GM12878 (cell line): ENCODE data around the gene CENPA. TPM values are rescaled to one million over a fixed set of nuclear protein-coding genes. Genes with fewer than 3 reads are reported as not detected.

Experiments
- ATAC-seq: fragments of 200-7000 bp; cut with Tn5 transposase; 3 replicates; pipeline ENCODE4 v1.9.1; 2020; ENCODE audit warnings: mild to moderate bottlenecking, moderate library complexity
- BruUV-seq: library from RNA; stranded (reverse); fragments of 400-500 nt; replicated peaks from 2 replicates; lab custom pipeline; 2021; lab: Mats Ljungman, UMichigan
- CTCF ChIA-PET: fragments of 300-600 bp; sonication (Branson Sonifier 250); formaldehyde crosslinking; extraction: SDS; loops from one replicate; lab custom pipeline; 2021; ENCODE audit warnings: inconsistent platforms; lab: Yijun Ruan, JAX
- POLR2A ChIA-PET: fragments of 350-600 bp; formaldehyde crosslinking; extraction: SDS; loops from one replicate; lab custom pipeline; 2021; ENCODE audit warnings: inconsistent platforms; lab: Charles Lee
- RAD21 ChIA-PET: fragments of 300-600 bp; sonication (Branson Sonifier 250); formaldehyde crosslinking; loops from one replicate; lab custom pipeline; 2023; ENCODE audit warnings: antibody characterized with exemption; ENCODE audit not compliant: unreplicated experiment; lab: Charles Lee
- SMC1A ChIA-PET: fragments of 300-600 bp; sonication (Branson Sonifier 250); formaldehyde crosslinking; loops from one replicate; lab custom pipeline; 2023; ENCODE audit not compliant: unreplicated experiment, uncharacterized antibody; lab: Charles Lee
- DNase-seq: peaks from one replicate; pipeline ENCODE4 v3.0.0-alpha.2; 2011; ENCODE audit warnings: low read depth, low spot score
- FAIRE-seq: peaks from 3 replicates; lab custom pipeline; 2011; peaks lifted over from hg19 to GRCh38; lab: Jason Lieb, UNC
- H2AFZ ChIP-seq: 2 replicates; pipeline ENCODE4 v1.6.0; 2011; ENCODE audit warnings: low read depth, low read length, control low read depth; ENCODE audit not compliant: control insufficient read depth
- H3K27ac ChIP-seq: 2 replicates; pipeline ENCODE4 v1.5.1; 2011; ENCODE audit warnings: control low read depth; ENCODE audit not compliant: control insufficient read depth, insufficient read depth
- H3K27me3 ChIP-seq, 2 experiments: replicated peaks in 1 of 2; 2 replicates each; pipeline versions ENCODE4 v1.6.0 to v1.6.1; 2011; ENCODE audit warnings: low read length in 1 of 2; ENCODE audit not compliant: control insufficient read depth in 2 of 2, insufficient read depth in 2 of 2
- H3K36me3 ChIP-seq, 2 experiments: 2 replicates each; pipeline ENCODE4 v1.5.1; 2011; ENCODE audit warnings: low read length in 1 of 2; ENCODE audit not compliant: control insufficient read depth in 2 of 2, insufficient read depth in 2 of 2
- H3K4me1 ChIP-seq: 2 replicates; pipeline ENCODE4 v1.6.1; 2011; ENCODE audit warnings: mild to moderate bottlenecking, low read length, moderate library complexity, mixed read lengths; ENCODE audit not compliant: control insufficient read depth, insufficient read depth
- H3K4me2 ChIP-seq: 2 replicates; pipeline ENCODE4 v1.6.0; 2011; ENCODE audit warnings: control low read depth; ENCODE audit not compliant: control insufficient read depth, insufficient read depth
- H3K4me3 ChIP-seq: fragments of 200-600 bp; sonication (generic); 2 replicates; pipeline ENCODE4 v1.5.1; 2016
- H3K79me2 ChIP-seq: 2 replicates; pipeline ENCODE4 v1.6.0; 2011; ENCODE audit warnings: low read length; ENCODE audit not compliant: control insufficient read depth, insufficient read depth
- H3K9ac ChIP-seq: 2 replicates; pipeline ENCODE4 v1.8.0; 2011; ENCODE audit warnings: low read length, control low read depth, mixed read lengths; ENCODE audit not compliant: control insufficient read depth, insufficient read depth
- H3K9me3 ChIP-seq: replicated peaks from 3 replicates; pipeline ENCODE4 v1.5.1; 2011; ENCODE audit warnings: mild to moderate bottlenecking, low read length; ENCODE audit not compliant: control insufficient read depth, insufficient read depth
- H4K20me1 ChIP-seq: 2 replicates; pipeline ENCODE4 v1.6.0; 2011; ENCODE audit not compliant: control insufficient read depth, insufficient read depth
- ESRRA ChIP-seq: IDR thresholded peaks from 2 replicates; pipeline ENCODE4 v1.6.1; 2012; ENCODE audit warnings: mild to moderate bottlenecking, low read length, improper control_type of control experiment
- ETV6 ChIP-seq, 2 experiments: fragments of 450-650 bp in 1 of 2; IDR thresholded peaks in 1 of 2; conservative IDR thresholded peaks in 1 of 2; 2 replicates each; pipeline ENCODE4 v1.6.1; 2014; ENCODE audit warnings: antibody characterized with exemption in 1 of 2, borderline replicate concordance in 1 of 2, low read depth in 1 of 2, mild to moderate bottlenecking in 1 of 2, moderate library complexity in 1 of 2
- MTA2 ChIP-seq: fragments of 450-650 bp; IDR thresholded peaks from 2 replicates; pipeline ENCODE4 v1.6.1; 2016; ENCODE audit warnings: low read depth, mild to moderate bottlenecking, moderate library complexity
- MTA3 ChIP-seq: IDR thresholded peaks from 2 replicates; pipeline ENCODE4 v1.6.1; 2012; ENCODE audit warnings: low read length, inconsistent platforms, borderline replicate concordance
- MXI1 ChIP-seq: fragments of 150-350 bp; IDR thresholded peaks from 2 replicates; pipeline ENCODE4 v1.6.1; 2011; ENCODE audit warnings: low read depth, mild to moderate bottlenecking, inconsistent platforms, low read length, improper control_type of control experiment
- NFYA ChIP-seq: IDR thresholded peaks from 2 replicates; pipeline ENCODE4 v1.6.1; 2011; ENCODE audit warnings: low read depth, mild to moderate bottlenecking, low read length, improper control_type of control experiment, borderline replicate concordance
- NR2F1 ChIP-seq: fragments of 450-650 bp; conservative IDR thresholded peaks from 2 replicates; pipeline ENCODE4 v1.6.1; 2017; ENCODE audit warnings: mild to moderate bottlenecking
- RELB ChIP-seq: fragments of 450-650 bp; IDR thresholded peaks from 2 replicates; pipeline ENCODE4 v1.6.1; 2017; ENCODE audit warnings: low read depth, mild to moderate bottlenecking, moderate library complexity
- RFX5 ChIP-seq: IDR thresholded peaks from 2 replicates; pipeline ENCODE4 v1.6.1; 2011; ENCODE audit warnings: low read depth, low read length, improper control_type of control experiment
- SMARCA5 ChIP-seq: fragments of 450-650 bp; IDR thresholded peaks from 2 replicates; pipeline ENCODE4 v1.6.1; 2017; ENCODE audit warnings: mild to moderate bottlenecking
- ZNF217 ChIP-seq: fragments of 450-650 bp; IDR thresholded peaks from 2 replicates; pipeline ENCODE4 v1.6.1; 2017; ENCODE audit warnings: antibody characterized with exemption, mild to moderate bottlenecking
- ZNF24 ChIP-seq: fragments of 450-650 bp; IDR thresholded peaks from 2 replicates; pipeline ENCODE4 v1.6.1; 2017; ENCODE audit warnings: antibody characterized with exemption, mild to moderate bottlenecking
- ZNF274 ChIP-seq: IDR thresholded peaks from one replicate; pipeline ENCODE4 v1.8.0; 2011; ENCODE audit not compliant: insufficient read length, insufficient read depth
- WGBS: methylation state at CpG from one replicate; pipeline ENCODE4 v1.1.6; 2016; ENCODE audit warnings: low lambda C conversion rate; ENCODE audit not compliant: insufficient replicate concordance, insufficient coverage; ENCODE audit errors: missing lambda C conversion rate; 5-methylcytosine and 5-hydroxymethylcytosine counted together
- in situ Hi-C: fragments of 300-500 bp; cut with MboI; formaldehyde crosslinking; loops from 9 replicates; pipeline ENCODE4 v1.14.3; 2018; ENCODE audit warnings: mixed read lengths
- intact Hi-C: fragments of 100-400 bp; cut with micrococcal nuclease; formaldehyde crosslinking; loops from one replicate; pipeline ENCODE4 v1.14.2; 2022; ENCODE audit not compliant: unreplicated experiment
- polyA plus RNA-seq, 11 experiments: library from polyadenylated mRNA; depleted of rRNA in 4 of 11; unstranded in 6 of 11; stranded (reverse) in 5 of 11; fragments of >200 nt; fragmentation: Nextera tagmentation in 4 of 11; fragmentation: Illumina TruSeq in 1 of 11; extraction: Ambion mirVana in 4 of 11; extraction: Trizol in 1 of 11; gene quantifications; 1 replicate in 1 of 11; 2 replicates in 10 of 11; pipeline versions ENCODE4 v1.2.1 to v1.2.3, GENCODE V29; 2011 to 2016; ENCODE audit warnings: inconsistent platforms in 2 of 11, missing spikeins in 2 of 11, low read depth in 1 of 11
- total RNA-seq, 4 experiments: library from RNA; depleted of rRNA in 3 of 4; stranded (reverse); fragments of >200 nt in 3 of 4; fragmentation: Illumina TruSeq in 1 of 4; extraction: Trizol in 1 of 4; gene quantifications; 2 replicates each; pipeline versions ENCODE4 v1.2.1 to v1.2.3, GENCODE V29; 2013 to 2021

Gene CENPA
- total and polyA plus RNA-seq, 10 of the 15 experiments (the other 5 are each of a cell fraction or from before 2014, with no cell fraction given), result 8.1 to 66.6 (median 36.7) TPM

DNA sequence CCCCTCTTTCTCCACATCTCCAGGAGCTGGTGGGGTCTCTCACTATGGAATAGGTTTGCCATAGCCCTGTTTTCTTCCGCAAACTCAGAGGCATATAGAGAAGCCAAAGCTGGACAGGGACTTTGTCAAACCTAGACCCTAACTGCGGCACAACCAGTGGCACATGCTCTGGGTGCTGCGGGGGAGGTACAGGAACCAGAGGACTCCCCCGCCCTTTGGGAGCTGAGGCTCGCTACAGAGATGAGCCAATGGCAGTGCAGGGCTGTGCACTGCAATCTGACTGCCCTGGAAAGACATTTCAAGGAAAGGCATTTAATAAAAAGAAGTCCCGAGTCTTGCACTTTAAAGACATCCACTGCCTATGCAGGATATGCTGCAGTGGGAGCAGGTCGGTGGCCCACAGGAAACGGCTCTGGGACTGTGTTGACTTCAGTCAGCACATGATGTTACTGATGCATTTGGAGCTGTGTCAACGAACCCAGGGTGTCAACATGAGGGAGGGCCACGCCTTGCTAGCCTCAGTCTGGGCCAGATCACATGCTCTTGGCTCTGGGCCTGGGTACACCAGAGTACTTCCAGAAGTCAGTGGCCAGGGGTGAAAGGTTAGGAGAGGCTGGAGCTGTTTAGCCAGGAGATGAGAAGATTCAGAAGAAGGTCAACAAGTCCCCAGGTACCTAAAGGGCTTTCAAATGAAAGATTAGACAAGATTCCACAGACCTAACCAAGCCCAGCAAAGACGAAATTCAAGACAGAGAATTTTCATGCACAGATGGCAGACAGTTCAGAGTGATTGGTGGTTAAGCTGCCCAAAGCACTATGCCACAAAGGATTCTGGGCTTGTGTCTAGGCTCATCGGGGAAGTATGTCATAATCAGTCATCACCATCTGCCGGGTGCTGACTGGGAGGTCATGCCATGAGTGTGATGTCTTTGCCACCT is 13.5 kb upstream of the CENPA start (continued):
- no peak for TF ChIP-seq MXI1

GRCh38 chr2:26776195-26776800 is 9.6 kb upstream of the CENPA start:
- H2AFZ ChIP-seq, result no peak overlapping the region
- H3K4me3 ChIP-seq, result no peak overlapping the region
- ChIA-PET CTCF (no interaction called here), POLR2A (no interaction called here), RAD21 (no interaction called here), SMC1A (no interaction called here)
- in situ Hi-C loops (no loop called here), intact Hi-C loops (no loop called here)
- WGBS, result 84% methylated on average over 5 of the region's 5 CpGs
- H3K4me1 ChIP-seq, result no peaks in the 10 kb centered on the region
- H3K36me3 ChIP-seq, result peaks cover 14 to 23% of the 10 kb centered on the region in 2 experiments; a peak in 3 of 4 replicates
- ATAC-seq, result no peak
- no peaks in the 10 kb centered on the region for H3K27me3 ChIP-seq
- peaks cover 4% of the 10 kb centered on the region for H3K79me2 ChIP-seq
- no peak for FAIRE-seq
- H3K9me3 ChIP-seq, result no peaks in the 10 kb centered on the region
- TF ChIP-seq MTA2 (no peak), NR2F1 (no peak), ESRRA (no peak), ZNF274 (no peak), NFYA (no peak), RELB (no peak), MTA3 (no peak), SMARCA5 (no peak), RFX5 (no peak), ETV6 (conservative IDR thresholded peaks at IDR 0.05 in 1 of 2, IDR thresholded peaks at IDR 0.05 in 1 of 2; ENCODE audit: borderline replicate concordance in 1 of 2, low read depth in 1 of 2) (no peak), MXI1 (no peak), ZNF217 (no peak), ZNF24 (no peak)
- no peaks in the 10 kb centered on the region for H4K20me1 ChIP-seq
- no peak overlapping the region for H3K9ac ChIP-seq
- no peak overlapping the region for H3K4me2 ChIP-seq
- H3K27ac ChIP-seq, result no peak overlapping the region
- DNase-seq, result no peak
- BruUV-seq, result no TSS peak
